HG02623 (cell line): ENCODE measurements around the gene PARD6A.

Experiments used
- ATAC-seq: cut with Tn5 transposase; IDR thresholded peaks from one replicate; pipeline ENCODE4 v1.9.1; 2021; ENCODE audit warnings: moderate library complexity; ENCODE audit not compliant: unreplicated experiment

PARD6A gene

GRCh38 chr16:67653128-67653788 lies 7.5 kb upstream of the PARD6A start:
- no peak for ATAC-seq

- no peak for ATAC-seq
These were observed 6.9 kb upstream of the PARD6A start for GRCh38 chr16:67653789-67654402.

- ATAC-seq: no peak
These were observed 6.3 kb upstream of the PARD6A start for GRCh38 chr16:67654403-67654911.

- no peak for ATAC-seq
These were observed 5.4 kb upstream of the PARD6A start for GRCh38 chr16:67655363-67655762.

GRCh38 chr16:67656344-67657016 lies 4.3 kb upstream of the PARD6A start:
- ATAC-seq: no peak

- no peak for ATAC-seq
These were observed 3.6 kb upstream of the PARD6A start for GRCh38 chr16:67657017-67657608.

- no peak for ATAC-seq
These were observed 2.8 kb upstream of the PARD6A start for GRCh38 chr16:67657751-67658518.

GRCh38 chr16:67658849-67659674 lies 1.7 kb upstream of the PARD6A start:
- no peak for ATAC-seq

- peak; percentile 47 for ATAC-seq
These were observed 841 bp upstream of the PARD6A start, which contains the start of gene ACD for GRCh38 chr16:67659675-67660563. Gene ACD, minus strand, starts transcription at chr16:67660260. Its CDS starts 40 bp downstream, at chr16:67660220.

- no peak for ATAC-seq
These were observed 471 bp downstream of the PARD6A start for GRCh38 chr16:67661101-67661761.

GRCh38 chr16:67661886-67662652 lies 1.3 kb downstream of the PARD6A start:
- no peak for ATAC-seq

GRCh38 chr16:67662653-67663010 lies 1.9 kb downstream of the PARD6A start:
- no peak for ATAC-seq

GRCh38 chr16:67663151-67663876 lies 2.6 kb downstream of the PARD6A start:
- no peak for ATAC-seq

GRCh38 chr16:67663877-67664222 lies 3.1 kb downstream of the PARD6A start:
- no peak for ATAC-seq

GRCh38 chr16:67664258-67664657 lies 3.5 kb downstream of the PARD6A start:
- ATAC-seq: no peak

GRCh38 chr16:67664871-67665270 lies 4.1 kb downstream of the PARD6A start:
- ATAC-seq: no peak

- no peak for ATAC-seq
These were observed 4.8 kb downstream of the PARD6A start for GRCh38 chr16:67665598-67665997.
